ENCODE results near the gene TEX264.
"Not testable (repeated sequence)": the region's sequence is repeated elsewhere in the genome, so short reads cannot be mapped to it uniquely, and the experiment has no call there.

- TF ChIP-seq, protein P1, sequence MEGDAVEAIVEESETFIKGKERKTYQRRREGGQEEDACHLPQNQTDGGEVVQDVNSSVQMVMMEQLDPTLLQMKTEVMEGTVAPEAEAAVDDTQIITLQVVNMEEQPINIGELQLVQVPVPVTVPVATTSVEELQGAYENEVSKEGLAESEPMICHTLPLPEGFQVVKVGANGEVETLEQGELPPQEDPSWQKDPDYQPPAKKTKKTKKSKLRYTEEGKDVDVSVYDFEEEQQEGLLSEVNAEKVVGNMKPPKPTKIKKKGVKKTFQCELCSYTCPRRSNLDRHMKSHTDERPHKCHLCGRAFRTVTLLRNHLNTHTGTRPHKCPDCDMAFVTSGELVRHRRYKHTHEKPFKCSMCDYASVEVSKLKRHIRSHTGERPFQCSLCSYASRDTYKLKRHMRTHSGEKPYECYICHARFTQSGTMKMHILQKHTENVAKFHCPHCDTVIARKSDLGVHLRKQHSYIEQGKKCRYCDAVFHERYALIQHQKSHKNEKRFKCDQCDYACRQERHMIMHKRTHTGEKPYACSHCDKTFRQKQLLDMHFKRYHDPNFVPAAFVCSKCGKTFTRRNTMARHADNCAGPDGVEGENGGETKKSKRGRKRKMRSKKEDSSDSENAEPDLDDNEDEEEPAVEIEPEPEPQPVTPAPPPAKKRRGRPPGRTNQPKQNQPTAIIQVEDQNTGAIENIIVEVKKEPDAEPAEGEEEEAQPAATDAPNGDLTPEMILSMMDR (conservative IDR thresholded peaks at IDR 0.05; ENCODE audit: low read length): not testable (repeated sequence)
- TF ChIP-seq EZH2phosphoT487 (IDR thresholded peaks at IDR 0.05; ENCODE audit: borderline replicate concordance, low read depth, low read length): not testable (repeated sequence)
Observed at GRCh38 chr3:51653409-51653808, 17.6 kb upstream of the TEX264 start.
